Stimulated activated effector memory CD8-positive, alpha-beta T cell treated with anti-CD3 and anti-CD28 coated beads, Interleukin-12 subunit alpha, Interleukin-12 subunit beta, amount 100 ng/mL, for 72 hours (primary cell): Measurements from ENCODE around the gene NPAS3.

ENCODE experiments used
- ATAC-seq: fragments of 150-1000 bp; cut with Tn5 transposase; 2 replicates; pipeline ENCODE4 v1.10.0; 2021
- DNase-seq, 2 donors: peaks; one replicate each; pipeline ENCODE4 v3.0.0; 2021 to 2022; ENCODE audit warnings: low spot score in 2 of 2
- H3K27ac Mint-ChIP-seq: one replicate; pipeline ENCODE4 v1.8.0; 2022; ENCODE audit warnings: mild to moderate bottlenecking, mixed read lengths
- H3K36me3 Mint-ChIP-seq: one replicate; pipeline ENCODE4 v1.8.0; 2022; ENCODE audit warnings: mild to moderate bottlenecking, mixed read lengths
- H3K4me1 Mint-ChIP-seq: one replicate; pipeline ENCODE4 v1.8.0; 2022; ENCODE audit warnings: mixed read lengths
- H3K4me3 Mint-ChIP-seq: one replicate; pipeline ENCODE4 v1.8.0; 2022; ENCODE audit warnings: mild to moderate bottlenecking, mixed read lengths
- H3K9me3 Mint-ChIP-seq: one replicate; pipeline ENCODE4 v1.8.0; 2022; ENCODE audit warnings: mixed read lengths

NPAS3 gene

DNA sequence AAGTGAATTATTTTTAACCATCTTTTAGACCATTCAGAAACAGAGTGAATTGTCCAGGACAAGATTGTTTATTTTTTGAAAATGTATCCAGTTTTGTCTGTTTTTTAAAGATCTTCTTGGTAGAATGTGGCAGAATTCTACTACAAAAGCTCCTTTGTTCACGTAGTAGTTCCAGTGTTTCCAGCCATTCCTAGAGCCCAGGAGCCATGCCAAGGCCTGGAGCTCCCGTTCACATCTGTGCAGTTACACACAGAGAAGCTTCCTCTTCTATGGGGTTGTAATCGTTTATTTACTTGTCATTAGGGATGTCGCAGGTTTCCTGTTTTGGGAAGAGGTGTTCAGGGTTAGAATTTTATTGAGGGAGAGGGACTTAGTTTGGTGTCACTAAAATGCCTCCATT is 409.8 kb downstream of the NPAS3 start:
- Mint-ChIP-seq H3K9me3 (peaks cover 2% of the 10 kb centered on the region), H3K4me3 (no peak overlapping the region), H3K36me3 (no peaks in the 10 kb centered on the region), H3K4me1 (no peaks in the 10 kb centered on the region), H3K27ac (no peak overlapping the region)
- DNase-seq (no peak), ATAC-seq (no peak)

DNA sequence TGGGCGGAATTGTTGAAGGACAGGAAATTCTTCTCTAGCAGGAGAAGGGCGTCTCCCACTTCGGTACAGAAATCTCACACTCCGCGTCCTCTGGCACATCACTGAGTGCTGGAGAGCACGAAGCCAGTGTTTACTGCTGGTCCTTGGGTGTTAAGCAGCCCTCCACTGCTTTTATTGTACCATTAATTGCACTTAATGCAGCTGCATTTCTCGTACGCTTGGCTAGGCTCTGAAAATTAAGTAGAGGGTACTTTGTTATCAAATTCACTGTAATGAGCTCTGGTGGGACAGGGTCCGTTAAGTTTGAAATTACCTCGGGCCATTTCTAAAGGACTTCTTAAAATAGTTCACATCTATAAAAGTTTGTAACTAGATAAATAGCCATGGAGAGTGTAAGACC is 411.2 kb downstream of the NPAS3 start:
- Mint-ChIP-seq H3K9me3 (peaks cover 8% of the 10 kb centered on the region), H3K36me3 (no peaks in the 10 kb centered on the region), H3K4me3 (no peak overlapping the region), H3K4me1 (no peaks in the 10 kb centered on the region), H3K27ac (no peak overlapping the region)
- ATAC-seq (no peak), DNase-seq (no peak)

DNA sequence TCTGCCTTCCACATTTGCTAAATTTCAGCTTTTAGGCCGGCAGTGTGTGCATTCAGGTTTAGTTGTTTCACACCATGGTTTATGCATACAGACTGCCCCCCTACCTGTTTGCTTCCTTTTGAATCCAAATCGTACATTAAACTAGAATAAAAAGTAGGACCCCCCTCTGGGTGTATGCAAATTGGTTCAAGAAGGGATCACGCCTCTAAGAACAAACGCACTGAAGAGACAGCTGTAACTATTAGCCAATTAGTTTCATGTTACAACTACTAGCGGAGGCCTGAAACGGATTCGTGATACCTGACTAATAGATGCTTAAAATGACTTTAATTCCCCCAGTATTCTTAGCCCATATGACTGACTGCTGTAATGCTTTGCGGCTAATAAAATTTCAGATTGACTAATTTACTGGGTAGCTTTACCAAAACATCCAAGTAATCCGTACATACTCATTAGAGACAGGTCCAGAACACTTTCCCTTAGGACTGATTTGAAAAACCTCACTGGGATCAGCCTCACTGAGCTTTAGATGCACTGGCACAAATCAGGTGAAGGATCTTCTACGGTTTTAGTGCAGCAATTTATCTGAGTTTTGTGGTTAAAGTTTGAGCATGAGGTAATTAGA is 411.8 kb downstream of the NPAS3 start:
- no peaks in the 10 kb centered on the region for H3K36me3 Mint-ChIP-seq
- no peak overlapping the region for H3K27ac Mint-ChIP-seq
- no peak overlapping the region for H3K4me3 Mint-ChIP-seq
- no peaks in the 10 kb centered on the region for H3K4me1 Mint-ChIP-seq
- DNase-seq, result no peak
- H3K9me3 Mint-ChIP-seq, result peaks cover 11% of the 10 kb centered on the region
- ATAC-seq, result no peak

DNA sequence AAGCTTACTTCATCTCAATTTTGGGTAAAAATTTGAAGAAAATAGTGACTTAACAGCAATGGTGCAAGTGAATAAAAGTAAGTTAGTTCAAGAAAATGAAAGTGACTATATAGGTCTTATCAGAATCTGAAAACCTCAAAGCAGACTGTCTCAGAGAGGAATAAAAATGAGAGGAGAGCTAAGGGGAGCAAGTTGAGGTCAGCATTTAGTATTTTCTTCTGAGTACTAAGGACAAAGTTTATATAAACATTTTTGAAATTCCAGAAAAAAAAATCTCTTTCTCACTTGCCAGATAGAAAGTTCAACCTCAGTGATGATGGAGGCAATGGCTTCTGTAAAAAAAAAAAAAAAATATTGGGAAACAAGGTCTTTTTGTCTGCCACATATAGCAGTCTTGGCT is 414.1 kb downstream of the NPAS3 start:
- H3K27ac Mint-ChIP-seq, result no peak overlapping the region
- ATAC-seq, result no peak
- H3K36me3 Mint-ChIP-seq, result no peaks in the 10 kb centered on the region
- no peak for DNase-seq
- no peak overlapping the region for H3K4me3 Mint-ChIP-seq
- H3K9me3 Mint-ChIP-seq, result peaks cover 18% of the 10 kb centered on the region
- H3K4me1 Mint-ChIP-seq, result no peaks in the 10 kb centered on the region

DNA sequence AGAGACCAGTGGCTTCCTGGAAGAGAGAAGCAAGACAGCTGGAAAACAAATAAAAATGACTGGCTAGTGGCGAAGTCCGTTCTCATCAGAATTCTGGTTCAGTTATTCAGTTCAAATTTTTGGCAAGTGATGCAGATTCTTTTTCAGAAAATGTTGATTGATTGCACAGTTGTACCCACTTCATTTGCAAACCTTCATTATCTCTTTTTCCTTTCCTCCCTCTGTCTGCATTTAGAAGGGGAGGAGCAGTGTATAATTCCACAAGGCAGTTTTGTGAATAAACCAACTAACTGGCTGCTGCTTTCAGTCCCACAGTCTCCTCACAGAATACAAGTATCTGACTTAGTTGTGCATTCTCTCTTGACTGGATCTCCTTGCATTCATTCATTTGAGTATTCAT is 417.5 kb downstream of the NPAS3 start:
- Mint-ChIP-seq H3K4me3 (no peak overlapping the region), H3K4me1 (no peaks in the 10 kb centered on the region), H3K9me3 (peaks cover 16% of the 10 kb centered on the region), H3K36me3 (no peaks in the 10 kb centered on the region), H3K27ac (no peak overlapping the region)
- no peak for ATAC-seq
- DNase-seq, result no peak

DNA sequence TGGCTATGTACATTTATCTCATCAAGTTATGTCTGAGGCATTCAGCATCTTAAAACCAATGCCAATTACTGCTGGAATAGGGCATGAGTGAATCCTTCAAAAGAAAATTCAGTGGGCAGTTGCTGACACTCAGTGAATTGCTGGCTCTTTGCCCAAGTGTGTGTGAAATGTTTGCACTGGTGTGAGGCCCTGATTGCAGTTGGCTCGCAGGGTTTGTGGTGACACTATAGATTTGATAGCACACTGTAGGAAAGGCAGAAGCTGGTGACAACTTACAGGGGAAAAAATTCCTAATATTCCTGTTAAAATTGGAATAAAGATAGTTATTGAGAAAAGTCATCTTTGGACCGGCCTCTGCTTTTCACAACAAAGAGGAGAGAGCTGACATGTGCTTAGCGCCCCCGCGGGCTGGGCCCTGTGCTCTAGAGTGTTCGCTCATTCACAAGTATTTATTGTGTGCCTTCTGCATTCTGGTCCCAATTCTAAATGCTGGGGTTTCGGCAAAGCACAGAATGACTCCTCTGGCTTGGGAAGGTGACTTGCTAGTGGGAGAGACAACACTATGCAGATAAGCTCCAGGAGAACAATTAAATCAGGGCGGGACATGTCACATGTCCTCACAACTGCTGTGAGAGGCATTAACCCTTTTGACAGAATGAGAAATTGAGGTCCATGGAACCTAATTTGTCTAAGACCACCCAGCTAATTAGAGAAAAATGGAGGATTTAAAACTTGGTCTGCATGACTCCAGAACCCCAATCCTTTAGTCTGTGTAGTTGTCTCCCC is 418.7 kb downstream of the NPAS3 start:
- Mint-ChIP-seq H3K9me3 (peaks cover 16% of the 10 kb centered on the region), H3K27ac (no peak overlapping the region), H3K4me1 (no peaks in the 10 kb centered on the region), H3K4me3 (no peak overlapping the region), H3K36me3 (no peaks in the 10 kb centered on the region)
- ATAC-seq (no peak), DNase-seq (no peak)

DNA sequence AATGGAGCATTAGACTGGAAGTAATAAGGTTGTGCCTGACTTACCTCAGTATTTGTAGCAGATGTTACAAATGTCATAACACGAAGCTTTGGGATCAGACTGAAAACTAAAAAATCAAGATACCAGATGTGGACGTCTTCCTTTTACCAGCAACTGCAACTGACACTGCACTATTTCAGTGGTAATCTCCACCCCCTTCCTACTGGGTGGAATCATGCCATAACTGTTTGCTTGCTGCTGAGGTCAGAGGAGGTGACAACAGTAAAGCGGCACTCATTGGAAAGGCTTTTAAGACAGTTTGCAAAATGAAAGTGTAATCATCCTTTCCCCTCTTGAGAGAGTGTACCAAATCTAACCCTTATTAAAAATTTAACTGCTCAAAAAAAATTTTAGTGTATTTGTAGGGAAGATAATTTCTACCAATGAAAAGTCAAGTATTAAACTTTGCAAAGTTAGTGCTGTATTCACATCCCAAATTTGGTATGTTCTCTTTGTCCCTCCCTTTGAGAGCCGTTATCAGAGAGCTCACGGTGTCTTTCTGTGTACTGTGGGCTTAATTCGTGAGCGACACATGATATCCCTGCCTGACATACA is 420.7 kb downstream of the NPAS3 start:
- no peak overlapping the region for H3K4me3 Mint-ChIP-seq
- H3K4me1 Mint-ChIP-seq, result no peaks in the 10 kb centered on the region
- ATAC-seq (no peak), DNase-seq (no peak)
- no peaks in the 10 kb centered on the region for H3K36me3 Mint-ChIP-seq
- H3K27ac Mint-ChIP-seq, result no peak overlapping the region
- peaks cover 12% of the 10 kb centered on the region for H3K9me3 Mint-ChIP-seq

DNA sequence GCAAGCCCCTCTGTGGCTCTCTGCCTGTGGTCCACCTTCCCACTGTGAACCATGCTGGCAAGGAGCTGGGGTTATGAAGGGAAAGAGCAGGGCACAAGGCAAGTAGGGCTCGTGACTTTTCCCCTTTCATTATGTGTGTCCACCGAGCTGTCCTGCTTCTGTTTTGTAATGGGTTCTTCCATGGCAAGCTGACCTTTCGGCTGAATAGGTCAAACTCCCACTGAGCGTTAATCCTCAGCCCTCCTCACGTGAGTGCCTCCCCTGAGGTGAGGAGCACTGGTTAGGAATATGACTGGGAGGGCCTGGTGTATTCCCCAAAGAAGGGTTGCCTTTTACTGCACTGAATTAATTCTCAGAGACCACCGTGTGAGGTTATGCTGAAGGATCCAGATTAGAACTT is 424.3 kb downstream of the NPAS3 start:
- no peaks in the 10 kb centered on the region for H3K36me3 Mint-ChIP-seq
- ATAC-seq (no peak), DNase-seq (no peak)
- no peak overlapping the region for H3K27ac Mint-ChIP-seq
- no peaks in the 10 kb centered on the region for H3K9me3 Mint-ChIP-seq
- H3K4me3 Mint-ChIP-seq, result no peak overlapping the region
- no peaks in the 10 kb centered on the region for H3K4me1 Mint-ChIP-seq

DNA sequence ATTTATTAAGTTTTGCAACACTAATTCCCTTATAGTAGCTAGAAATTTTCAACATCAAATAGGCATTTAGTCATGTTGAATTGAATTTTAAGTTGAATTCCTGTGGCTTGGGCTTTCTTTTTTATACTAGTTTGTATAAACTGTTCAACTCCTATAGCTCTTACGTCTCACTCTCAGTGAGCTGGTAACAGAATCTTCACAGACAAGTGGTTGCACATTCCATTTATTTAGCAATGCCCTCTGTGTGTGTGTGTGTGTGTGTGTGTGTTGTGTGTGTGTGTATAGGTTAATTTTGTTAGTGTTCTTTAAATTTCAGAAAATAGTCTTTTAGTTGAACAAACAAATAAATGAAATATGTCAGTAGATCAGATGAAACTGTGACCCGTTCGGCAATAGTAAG is 425.0 kb downstream of the NPAS3 start:
- H3K4me3 Mint-ChIP-seq, result no peak overlapping the region
- DNase-seq, result no peak
- H3K36me3 Mint-ChIP-seq, result no peaks in the 10 kb centered on the region
- H3K27ac Mint-ChIP-seq, result no peak overlapping the region
- H3K9me3 Mint-ChIP-seq, result no peaks in the 10 kb centered on the region
- no peaks in the 10 kb centered on the region for H3K4me1 Mint-ChIP-seq
- no peak for ATAC-seq

DNA sequence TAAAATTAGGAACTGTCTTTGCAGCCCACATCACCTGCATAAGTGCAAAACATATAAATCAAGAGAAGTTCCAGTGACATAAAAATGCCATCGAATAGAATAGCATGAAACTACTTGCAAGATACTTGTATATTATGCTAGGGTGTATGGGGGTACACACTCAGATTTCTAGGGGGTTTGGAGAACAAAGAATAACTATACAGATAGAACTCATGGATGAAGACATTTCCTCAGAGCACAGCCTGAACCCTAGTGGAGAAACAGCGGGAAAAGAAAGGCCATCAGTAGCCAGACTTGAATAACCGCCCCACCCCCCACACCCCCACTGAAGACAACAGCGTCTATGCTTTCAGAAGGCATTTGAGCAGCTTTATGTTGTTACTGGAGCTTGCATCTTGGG is 425.8 kb downstream of the NPAS3 start:
- Mint-ChIP-seq H3K9me3 (no peaks in the 10 kb centered on the region), H3K27ac (no peak overlapping the region), H3K36me3 (no peaks in the 10 kb centered on the region), H3K4me1 (no peaks in the 10 kb centered on the region), H3K4me3 (no peak overlapping the region)
- no peak for DNase-seq
- no peak for ATAC-seq

DNA sequence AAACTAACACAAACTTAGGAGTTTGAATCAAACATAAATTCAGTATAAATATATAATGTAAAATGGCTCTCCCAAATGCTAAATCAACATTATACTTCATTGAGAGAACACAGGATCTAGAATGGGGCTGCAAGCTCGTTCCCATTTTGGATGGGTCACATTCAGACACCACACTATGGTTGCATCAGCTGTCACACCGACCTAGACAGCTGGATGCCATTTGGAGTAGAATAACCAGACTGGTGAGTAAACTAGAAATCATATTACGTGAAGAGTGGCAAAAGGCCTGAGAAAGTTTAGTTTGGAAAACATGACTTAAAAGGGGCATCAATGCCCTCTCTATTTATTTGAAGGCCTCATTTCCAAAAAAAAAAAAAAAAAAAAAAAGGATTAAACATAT is 430.4 kb downstream of the NPAS3 start:
- ATAC-seq, result no peak
- no peaks in the 10 kb centered on the region for H3K4me1 Mint-ChIP-seq
- no peak overlapping the region for H3K27ac Mint-ChIP-seq
- H3K36me3 Mint-ChIP-seq, result no peaks in the 10 kb centered on the region
- no peak for DNase-seq
- no peak overlapping the region for H3K4me3 Mint-ChIP-seq
- H3K9me3 Mint-ChIP-seq, result no peaks in the 10 kb centered on the region

DNA sequence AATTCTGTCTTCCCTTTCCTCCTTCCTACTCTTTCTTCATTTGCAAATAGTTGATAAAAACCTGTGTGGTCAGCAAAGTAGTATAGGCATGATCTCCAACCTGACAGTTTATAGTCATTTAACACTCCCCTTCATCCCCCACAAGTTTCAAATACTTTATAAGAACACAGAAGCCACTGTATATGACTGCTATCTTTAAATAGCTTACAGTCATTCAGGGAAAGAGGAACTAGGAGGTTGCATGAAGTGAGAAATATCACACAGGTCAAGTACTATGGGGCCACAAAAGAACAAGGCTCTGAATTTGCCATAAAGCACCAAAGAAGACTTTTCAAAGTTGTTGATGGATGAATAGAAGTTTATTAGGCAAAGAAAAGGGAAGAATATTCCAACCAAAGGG is 431.3 kb downstream of the NPAS3 start:
- H3K9me3 Mint-ChIP-seq, result peaks cover 2% of the 10 kb centered on the region
- DNase-seq, result no peak
- no peaks in the 10 kb centered on the region for H3K36me3 Mint-ChIP-seq
- H3K27ac Mint-ChIP-seq, result no peak overlapping the region
- no peak for ATAC-seq
- H3K4me1 Mint-ChIP-seq, result no peaks in the 10 kb centered on the region
- H3K4me3 Mint-ChIP-seq, result no peak overlapping the region

DNA sequence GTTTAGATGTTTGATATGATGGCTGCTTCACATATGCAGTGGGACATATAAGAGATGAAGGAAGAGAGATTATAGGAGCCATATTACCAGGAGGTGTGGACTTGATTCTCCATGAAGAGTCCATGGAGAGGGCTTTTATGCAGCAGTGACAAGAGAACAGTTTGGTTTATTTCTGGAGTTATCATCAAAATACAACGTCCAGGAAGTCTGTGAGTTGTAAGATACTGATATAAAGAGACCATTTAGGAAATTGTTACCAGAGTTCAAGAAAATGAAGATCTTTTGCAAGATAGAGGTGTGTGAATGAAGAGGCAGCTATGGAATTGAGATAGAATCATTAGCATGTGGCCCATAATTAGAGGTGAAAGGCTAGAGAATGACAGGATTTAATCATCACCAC is 431.7 kb downstream of the NPAS3 start:
- no peak for ATAC-seq
- Mint-ChIP-seq H3K27ac (no peak overlapping the region), H3K9me3 (peaks cover 3% of the 10 kb centered on the region)

DNA sequence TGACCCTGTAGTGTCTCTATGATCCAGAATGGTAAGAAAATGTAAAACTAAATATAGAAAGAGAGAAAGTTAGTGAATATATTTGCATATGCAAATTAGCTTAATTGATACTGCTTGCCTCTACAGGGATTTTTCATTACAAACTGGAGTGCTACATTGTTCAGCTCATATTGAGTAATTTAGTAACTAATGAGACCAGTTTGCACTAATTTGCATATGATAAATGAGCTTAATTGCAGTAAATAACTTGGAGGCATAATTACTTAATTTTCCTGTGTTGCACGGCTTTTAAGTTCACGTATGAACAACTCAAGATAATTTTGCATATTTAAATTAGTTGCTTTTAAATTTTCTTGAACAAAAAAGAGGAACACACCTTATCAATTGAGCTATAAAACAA is 436.5 kb downstream of the NPAS3 start:
- no peak overlapping the region for H3K27ac Mint-ChIP-seq
- H3K4me1 Mint-ChIP-seq, result no peaks in the 10 kb centered on the region
- H3K9me3 Mint-ChIP-seq, result peaks cover 3% of the 10 kb centered on the region
- ATAC-seq (no peak), DNase-seq (no peak)
- no peaks in the 10 kb centered on the region for H3K36me3 Mint-ChIP-seq
- H3K4me3 Mint-ChIP-seq, result no peak overlapping the region

More for the DNA sequence above, 431.7 kb downstream of the NPAS3 start:
- no peak overlapping the region for H3K4me3 Mint-ChIP-seq
- DNase-seq, result no peak
- H3K4me1 Mint-ChIP-seq, result no peaks in the 10 kb centered on the region
- H3K36me3 Mint-ChIP-seq, result no peaks in the 10 kb centered on the region

DNA sequence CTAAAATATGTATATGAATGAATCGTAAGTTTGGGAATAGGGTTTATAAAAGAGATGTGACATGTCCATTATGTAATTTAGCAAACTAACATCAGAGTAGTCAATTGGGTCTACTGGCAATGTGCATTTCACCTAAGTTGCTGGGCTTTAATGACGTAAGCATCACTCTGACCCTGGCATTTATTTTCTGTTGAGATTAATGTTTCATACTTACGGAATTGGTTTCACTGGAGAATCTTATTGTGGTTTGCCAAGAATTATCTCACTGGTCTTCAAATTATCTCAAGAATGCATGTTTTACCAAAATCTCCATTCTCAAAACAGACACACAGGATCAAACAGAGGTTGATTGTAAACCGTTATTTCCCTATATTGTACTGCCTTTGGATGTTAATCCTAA is 437.1 kb downstream of the NPAS3 start:
- no peak for ATAC-seq
- Mint-ChIP-seq H3K27ac (no peak overlapping the region), H3K4me1 (no peaks in the 10 kb centered on the region)

DNA sequence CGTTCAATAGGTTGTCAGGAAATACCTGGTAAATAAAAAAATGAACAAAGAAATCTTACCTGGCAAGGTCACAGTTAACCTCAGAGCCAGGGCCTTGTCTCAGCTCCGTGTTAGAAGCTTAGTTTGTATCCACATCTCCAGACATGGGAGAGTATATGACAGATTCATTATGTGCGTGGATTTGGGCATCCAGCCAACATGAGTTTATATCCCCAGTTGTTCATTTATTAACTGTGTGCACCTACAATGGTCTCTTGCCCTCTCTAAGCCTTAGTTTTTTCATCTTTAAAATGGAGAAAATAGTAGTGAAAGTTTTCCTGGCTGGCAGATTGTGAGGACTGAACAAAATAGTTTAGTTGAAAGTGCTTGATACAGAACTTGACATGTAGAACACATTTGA is 437.8 kb downstream of the NPAS3 start:
- no peak overlapping the region for H3K4me3 Mint-ChIP-seq
- no peaks in the 10 kb centered on the region for H3K36me3 Mint-ChIP-seq

More for the DNA sequence above, 437.1 kb downstream of the NPAS3 start:
- H3K9me3 Mint-ChIP-seq, result peaks cover 3% of the 10 kb centered on the region
- no peak overlapping the region for H3K4me3 Mint-ChIP-seq
- no peaks in the 10 kb centered on the region for H3K36me3 Mint-ChIP-seq
- no peak for DNase-seq

More for the DNA sequence above, 437.8 kb downstream of the NPAS3 start:
- H3K4me1 Mint-ChIP-seq, result no peaks in the 10 kb centered on the region
- H3K27ac Mint-ChIP-seq, result no peak overlapping the region
- peaks cover 3% of the 10 kb centered on the region for H3K9me3 Mint-ChIP-seq
- ATAC-seq, result no peak
- DNase-seq, result no peak
